Activated T-helper 9 cell treated with anti-CD3 and anti-CD28 coated beads, Interleukin-2, amount 50 U/mL, for 16 hours (primary cell): ENCODE data around the gene SPTB.
A peak's percentile ranks its signal among the peaks of the same experiment; 100 is the strongest.
"Not testable (repeated sequence)": the region's sequence is repeated elsewhere in the genome, so short reads cannot be mapped to it uniquely, and the experiment has no call there.

Experiments used
- DNase-seq: peaks from one replicate; pipeline ENCODE4 v3.0.0-alpha.2; 2020; ENCODE audit warnings: low read depth

The SPTB gene

GRCh38 chr14:64879635-64880220 lies at the start of gene SPTB:
Gene SPTB (minus strand): TSS chr14:64879907. CDS start chr14:64823094, 56,813 bp downstream.
- DNase-seq, result peak; percentile 54

GRCh38 chr14:64929014-64929359 lies 49.3 kb upstream of the SPTB start:
- no peak for DNase-seq

GRCh38 chr14:64928239-64929013 lies 48.7 kb upstream of the SPTB start:
- DNase-seq, result no peak

- DNase-seq, result no peak
These were observed 47.3 kb upstream of the SPTB start for GRCh38 chr14:64927031-64927430.

- DNase-seq, result no peak
These were observed 46.8 kb upstream of the SPTB start for GRCh38 chr14:64926398-64926995.

- DNase-seq, result no peak
These were observed 43.3 kb upstream of the SPTB start for GRCh38 chr14:64923015-64923414.

- no peak for DNase-seq
These were observed 40.8 kb upstream of the SPTB start for GRCh38 chr14:64920465-64920864.

- DNase-seq, result no peak
These were observed 39.9 kb upstream of the SPTB start for GRCh38 chr14:64919618-64920017.

GRCh38 chr14:64919215-64919614 lies 39.5 kb upstream of the SPTB start:
- DNase-seq, result no peak

GRCh38 chr14:64918216-64918615 lies 38.5 kb upstream of the SPTB start:
- no peak for DNase-seq

GRCh38 chr14:64915797-64916196 lies 36.1 kb upstream of the SPTB start:
- DNase-seq, result no peak

GRCh38 chr14:64915029-64915424 lies 35.3 kb upstream of the SPTB start:
- DNase-seq, result no peak

- DNase-seq, result peak; percentile 93
These were observed 34.7 kb upstream of the SPTB start, which contains the start of gene CHURC1 for GRCh38 chr14:64914237-64915028. Gene CHURC1 (plus strand): TSS chr14:64914455. CDS start chr14:64914496, 41 bp downstream.

GRCh38 chr14:64913477-64913876 lies 33.8 kb upstream of the SPTB start:
- not testable (repeated sequence) for DNase-seq

- DNase-seq, result no peak
These were observed 32.6 kb upstream of the SPTB start for GRCh38 chr14:64912261-64912660.

- no peak for DNase-seq
These were observed 31.3 kb upstream of the SPTB start for GRCh38 chr14:64910847-64911495.

- DNase-seq, result no peak
These were observed 26.3 kb upstream of the SPTB start for GRCh38 chr14:64906022-64906421.

GRCh38 chr14:64899958-64900357 lies 20.3 kb upstream of the SPTB start:
- no peak for DNase-seq

GRCh38 chr14:64891839-64892375 lies 12.2 kb upstream of the SPTB start:
- no peak for DNase-seq

GRCh38 chr14:64891173-64891838 lies 11.6 kb upstream of the SPTB start:
- DNase-seq, result no peak

- DNase-seq, result no peak
These were observed 9.6 kb upstream of the SPTB start for GRCh38 chr14:64889352-64889751.
